PC-9 (cell line): ENCODE results near the gene SP1.

ENCODE experiments used
- EZH2 ChIP-seq: fragments of 200-600 bp; sonication (generic); IDR thresholded peaks from 2 replicates; pipeline ENCODE4 v1.8.0; 2017; ENCODE audit warnings: antibody characterized with exemption, low read depth
- TF ChIP-seq, protein P1 (sequence below): fragments of 200-600 bp; sonication (generic); conservative IDR thresholded peaks from 2 replicates; pipeline ENCODE4 v1.6.1; 2017; ENCODE audit warnings: mixed run types, antibody characterized with exemption, mild to moderate bottlenecking, moderate library complexity

DNA sequence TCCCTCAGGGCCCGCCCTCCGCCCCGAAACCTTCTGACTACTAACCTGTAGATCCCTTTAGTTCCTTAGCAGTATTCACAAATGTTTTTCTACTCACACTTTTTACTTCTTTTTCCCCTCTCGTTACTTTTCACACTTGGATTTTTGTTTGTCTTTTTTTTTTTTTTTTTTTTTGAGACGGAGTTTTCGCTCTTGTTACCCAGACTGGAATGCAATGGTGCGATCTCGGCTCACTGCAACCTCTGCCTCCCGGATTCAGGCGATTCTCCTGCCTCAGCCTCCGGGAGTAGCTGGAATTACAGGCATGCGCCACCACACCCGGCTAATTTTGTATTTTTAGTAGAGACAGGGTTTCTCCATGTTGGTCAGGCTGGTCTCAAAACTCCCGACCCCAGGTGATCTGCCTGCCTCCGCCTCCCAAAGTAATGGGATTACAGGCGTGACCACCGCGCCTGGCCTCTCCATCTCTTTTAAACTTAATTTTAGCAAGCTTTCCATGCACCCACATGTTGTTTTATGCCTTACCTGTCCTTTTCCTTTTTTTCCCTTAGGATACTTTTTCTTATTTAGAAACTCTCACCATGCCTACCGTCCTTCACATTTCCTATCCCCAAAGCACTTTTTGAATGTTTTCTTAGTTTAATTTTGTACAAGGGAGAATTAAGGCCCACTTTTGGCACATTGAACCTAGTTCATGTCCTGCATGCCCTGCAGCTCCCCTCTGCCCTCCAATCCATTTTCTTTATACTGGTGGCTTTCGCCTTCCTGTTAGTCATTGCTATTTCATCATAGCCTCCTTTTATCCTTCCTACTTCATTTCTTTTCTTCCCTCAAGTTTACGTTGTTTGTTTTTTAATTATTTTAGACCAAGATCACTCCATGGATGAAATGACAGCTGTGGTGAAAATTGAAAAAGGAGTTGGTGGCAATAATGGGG lies 1.1 kb downstream of the SP1 start:
- TF ChIP-seq, protein P1, sequence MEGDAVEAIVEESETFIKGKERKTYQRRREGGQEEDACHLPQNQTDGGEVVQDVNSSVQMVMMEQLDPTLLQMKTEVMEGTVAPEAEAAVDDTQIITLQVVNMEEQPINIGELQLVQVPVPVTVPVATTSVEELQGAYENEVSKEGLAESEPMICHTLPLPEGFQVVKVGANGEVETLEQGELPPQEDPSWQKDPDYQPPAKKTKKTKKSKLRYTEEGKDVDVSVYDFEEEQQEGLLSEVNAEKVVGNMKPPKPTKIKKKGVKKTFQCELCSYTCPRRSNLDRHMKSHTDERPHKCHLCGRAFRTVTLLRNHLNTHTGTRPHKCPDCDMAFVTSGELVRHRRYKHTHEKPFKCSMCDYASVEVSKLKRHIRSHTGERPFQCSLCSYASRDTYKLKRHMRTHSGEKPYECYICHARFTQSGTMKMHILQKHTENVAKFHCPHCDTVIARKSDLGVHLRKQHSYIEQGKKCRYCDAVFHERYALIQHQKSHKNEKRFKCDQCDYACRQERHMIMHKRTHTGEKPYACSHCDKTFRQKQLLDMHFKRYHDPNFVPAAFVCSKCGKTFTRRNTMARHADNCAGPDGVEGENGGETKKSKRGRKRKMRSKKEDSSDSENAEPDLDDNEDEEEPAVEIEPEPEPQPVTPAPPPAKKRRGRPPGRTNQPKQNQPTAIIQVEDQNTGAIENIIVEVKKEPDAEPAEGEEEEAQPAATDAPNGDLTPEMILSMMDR = no peak
- TF ChIP-seq EZH2 = no peak
